ENCODE results near the gene POP7. TPM values are rescaled to one million over a fixed set of nuclear protein-coding genes. Genes with fewer than 3 reads are reported as not detected.

Gene POP7
- total RNA-seq, 1 experiment from 2014 or later: 128 TPM

DNA sequence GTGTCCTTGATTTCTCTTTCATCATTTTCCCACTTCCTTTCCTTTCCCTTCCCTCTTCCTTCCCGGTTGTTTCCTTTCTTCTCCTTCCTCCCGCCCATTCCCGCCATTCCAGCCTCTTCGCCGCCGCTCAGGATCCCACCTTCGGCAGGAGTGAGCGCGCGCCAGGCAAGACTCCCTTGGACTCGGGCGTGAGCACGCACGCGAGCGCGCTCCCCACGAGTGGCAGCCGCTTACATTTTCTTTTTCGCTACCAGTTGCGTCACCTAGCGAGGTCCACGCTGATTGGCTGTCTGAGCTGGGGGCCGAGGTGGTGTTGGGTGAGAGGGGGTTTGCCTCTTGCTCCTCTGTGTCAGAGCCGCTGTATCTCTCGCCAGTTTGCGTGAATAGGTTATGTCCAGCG, 39.3 kb downstream of the POP7 start:
- H3K36me3 ChIP-seq (replicated peaks; ENCODE audit: control insufficient read depth, insufficient read depth, low read length): no peaks in the 10 kb centered on the region
- DNase-seq: peak; percentile 90
- H3K4me3 ChIP-seq (ENCODE audit: insufficient read depth, low read depth, low read length): peak overlapping the region; percentile 63
- H3K27me3 ChIP-seq (ENCODE audit: control insufficient read depth, insufficient read depth, low read length): no peaks in the 10 kb centered on the region; the same call in 1 of the 2 replicates

GRCh38 chr7:100752994-100753393, 47.1 kb downstream of the POP7 start:
- Histone ChIP-seq H3K4me3 (ENCODE audit: insufficient read depth, low read depth, low read length) (no peak overlapping the region), H3K36me3 (replicated peaks; ENCODE audit: control insufficient read depth, insufficient read depth, low read length) (no peaks in the 10 kb centered on the region), H3K27me3 (ENCODE audit: control insufficient read depth, insufficient read depth, low read length) (peaks cover 2% of the 10 kb centered on the region; the same call in 1 of the 2 replicates)
- peak; percentile 7 for DNase-seq

GRCh38 chr7:100753750-100754149, 47.8 kb downstream of the POP7 start:
- peaks cover 2% of the 10 kb centered on the region; the same call in 1 of the 2 replicates for H3K27me3 ChIP-seq (ENCODE audit: control insufficient read depth, insufficient read depth, low read length)
- no peak overlapping the region for H3K4me3 ChIP-seq (ENCODE audit: insufficient read depth, low read depth, low read length)
- peak; percentile 0 for DNase-seq
- no peaks in the 10 kb centered on the region for H3K36me3 ChIP-seq (replicated peaks; ENCODE audit: control insufficient read depth, insufficient read depth, low read length)

Other genes starting within 250 kb of the POP7 start
- gene SPACDR, start 241.9 kb upstream of the POP7 start, total RNA-seq (2014; rRNA removed; shearing (Covaris generic)): 0.11 and 1.1 TPM in 2 replicates
- 31.5 and 35.8 TPM in 2 replicates for gene TSC22D4, start 226.9 kb upstream of the POP7 start, total RNA-seq (2014; rRNA removed; shearing (Covaris generic))
- 4.0 and 5.5 TPM in 2 replicates for gene NYAP1, start 222.2 kb upstream of the POP7 start, total RNA-seq (2014; rRNA removed; shearing (Covaris generic))
- 4.9 and 5.6 TPM in 2 replicates for gene AGFG2, start 166.9 kb upstream of the POP7 start, total RNA-seq (2014; rRNA removed; shearing (Covaris generic))
- 1.3 and 2.4 TPM in 2 replicates for gene SAP25, start 132.2 kb upstream of the POP7 start, total RNA-seq (2014; rRNA removed; shearing (Covaris generic))
- 24.2 and 25.1 TPM in 2 replicates for gene LRCH4, start 120.0 kb upstream of the POP7 start, total RNA-seq (2014; rRNA removed; shearing (Covaris generic))
- gene FBXO24, start 119.8 kb upstream of the POP7 start, total RNA-seq (2014; rRNA removed; shearing (Covaris generic)): 0.94 and 1.7 TPM in 2 replicates
- 22.5 and 24.1 TPM in 2 replicates for gene PCOLCE, start 103.8 kb upstream of the POP7 start, total RNA-seq (2014; rRNA removed; shearing (Covaris generic))
- 18.6 and 21.8 TPM in 2 replicates for gene MOSPD3, start 93.6 kb upstream of the POP7 start, total RNA-seq (2014; rRNA removed; shearing (Covaris generic))
- 2.0 and 4.4 TPM in 2 replicates for gene TFR2, start 64.6 kb upstream of the POP7 start, total RNA-seq (2014; rRNA removed; shearing (Covaris generic))
- gene ACTL6B, start 49.7 kb upstream of the POP7 start, total RNA-seq (2014; rRNA removed; shearing (Covaris generic)): 0.30 and 0.90 TPM in 2 replicates
- gene GNB2, start 32.4 kb upstream of the POP7 start, total RNA-seq (2014; rRNA removed; shearing (Covaris generic)): 108 and 122 TPM in 2 replicates
- gene GIGYF1, start 11.9 kb upstream of the POP7 start, total RNA-seq (2014; rRNA removed; shearing (Covaris generic)): 48.2 and 66.4 TPM in 2 replicates
- 0.15 TPM in 1 of 2 replicates, not detected in the other for gene EPO, start 14.3 kb downstream of the POP7 start, total RNA-seq (2014; rRNA removed; shearing (Covaris generic))
- 0.03 TPM in 1 of 2 replicates, not detected in the other for gene ZAN, start 27.5 kb downstream of the POP7 start, total RNA-seq (2014; rRNA removed; shearing (Covaris generic))
- 141 and 143 TPM in 2 replicates for gene EPHB4, start 121.4 kb downstream of the POP7 start, total RNA-seq (2014; rRNA removed; shearing (Covaris generic))
- 21.9 and 27.9 TPM in 2 replicates for gene SLC12A9, start 146.6 kb downstream of the POP7 start, total RNA-seq (2014; rRNA removed; shearing (Covaris generic))
- gene TRIP6, start 161.3 kb downstream of the POP7 start, total RNA-seq (2014; rRNA removed; shearing (Covaris generic)): 95.7 and 118 TPM in 2 replicates
- 82.8 and 101 TPM in 2 replicates for gene SRRT, start 169.0 kb downstream of the POP7 start, total RNA-seq (2014; rRNA removed; shearing (Covaris generic))
- 7.7 and 12.2 TPM in 2 replicates for gene UFSP1, start 183.6 kb downstream of the POP7 start, total RNA-seq (2014; rRNA removed; shearing (Covaris generic))
- 17.3 and 19.2 TPM in 2 replicates for gene ACHE, start 189.8 kb downstream of the POP7 start, total RNA-seq (2014; rRNA removed; shearing (Covaris generic))
- gene MUC3A, start 243.4 kb downstream of the POP7 start, total RNA-seq (2014; rRNA removed; shearing (Covaris generic)): 8.5 and 14.6 TPM in 2 replicates

All from H7 (cell line).